ENCODE data around the gene ZDHHC9.

Gene ZDHHC9

DNA sequence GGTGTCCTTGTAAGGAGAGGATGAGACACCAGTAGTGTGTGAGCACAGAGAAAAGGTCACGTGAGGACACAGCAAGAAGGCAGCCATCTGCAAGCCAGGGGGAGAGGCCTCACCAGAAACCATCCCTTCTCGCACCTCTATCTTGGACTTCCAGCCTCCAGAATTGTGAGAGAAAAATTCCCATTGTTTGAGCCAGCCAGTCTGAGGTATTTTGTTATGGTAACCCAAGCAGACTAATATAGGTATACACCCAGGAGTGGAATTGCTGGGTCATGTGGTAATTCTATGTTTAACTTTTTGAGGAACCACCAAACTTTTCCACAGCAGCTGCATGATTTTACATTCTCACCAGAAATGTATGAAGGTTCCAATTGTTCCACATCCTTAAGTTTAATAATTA, 25.6 kb downstream of the ZDHHC9 start:
- no peak for DNase-seq

DNA sequence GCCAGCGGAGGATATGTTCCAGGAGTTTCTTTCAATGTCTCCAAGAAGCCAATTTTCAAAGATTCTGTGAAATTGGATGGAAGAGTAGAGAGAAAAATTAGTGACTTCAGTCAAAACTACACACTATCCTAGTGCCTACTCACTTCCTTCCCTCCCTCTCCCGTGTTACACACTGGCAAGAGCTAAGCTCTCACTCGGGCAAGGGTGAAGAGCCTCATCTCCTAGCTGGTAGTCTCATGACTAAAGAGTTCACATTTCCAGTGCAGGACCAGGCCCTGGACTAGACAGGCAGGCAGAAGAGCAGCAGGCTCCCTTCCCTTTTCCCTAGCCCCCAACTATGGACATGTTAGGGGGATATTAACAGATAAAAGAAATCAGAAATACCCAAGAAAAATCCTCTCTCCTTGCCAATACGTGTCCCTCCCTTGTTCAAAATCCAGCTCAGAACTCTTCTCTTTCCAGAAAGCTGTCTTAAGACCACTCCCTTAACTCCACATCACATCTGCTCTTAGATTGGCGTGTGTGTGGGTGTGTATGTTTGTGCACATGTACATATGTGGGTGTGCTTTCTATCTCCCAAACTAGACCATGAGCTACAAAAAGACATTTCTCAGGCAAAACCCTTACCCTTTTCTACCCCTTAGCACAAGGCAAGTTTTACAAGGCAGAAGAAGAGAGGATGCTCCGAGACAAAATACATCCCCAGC, 29.9 kb downstream of the ZDHHC9 start:
- no peak for DNase-seq

DNA sequence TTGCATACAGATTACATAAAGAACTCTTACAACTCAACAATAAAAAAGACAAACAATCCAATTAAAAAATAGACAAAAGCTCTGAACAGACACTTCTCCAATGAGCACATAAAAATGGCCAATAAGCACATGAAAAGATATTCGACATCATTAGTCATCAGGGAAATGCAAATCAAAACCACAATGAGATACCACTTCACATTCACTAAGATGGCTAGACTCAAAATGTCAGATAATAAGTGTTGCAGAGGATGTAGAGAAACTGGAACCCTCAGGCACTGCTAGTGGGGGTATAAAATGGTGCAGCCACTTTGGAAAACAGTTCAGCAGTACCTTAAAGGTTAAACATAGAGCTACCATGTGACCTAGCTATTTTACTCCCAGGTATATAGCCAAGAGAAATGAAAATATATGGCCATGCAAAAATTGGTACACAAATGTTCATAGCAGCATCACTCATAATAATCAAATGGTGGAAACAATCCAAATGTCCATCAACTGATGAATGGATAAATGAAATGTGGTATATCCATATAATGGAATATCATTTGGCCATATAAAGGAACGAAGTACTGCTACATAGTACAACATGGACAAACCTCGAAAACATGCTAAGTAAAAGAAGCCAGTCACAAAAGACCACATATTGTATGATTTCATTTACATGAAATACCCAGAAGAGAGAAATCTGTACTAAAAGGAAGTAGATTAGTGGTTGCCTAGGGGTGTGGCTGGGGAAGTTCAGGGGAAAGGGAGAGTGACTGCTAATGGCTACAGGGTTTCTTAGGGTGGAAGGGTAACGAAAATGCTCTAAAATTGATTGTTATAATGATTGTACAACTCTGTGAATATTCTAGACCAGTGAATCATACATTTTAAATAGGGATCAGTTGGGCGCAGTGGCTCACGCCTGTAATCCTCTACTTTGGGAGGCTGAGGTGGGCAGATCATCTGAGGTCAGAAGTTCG, 34.6 kb downstream of the ZDHHC9 start:
- DNase-seq: no peak

DNA sequence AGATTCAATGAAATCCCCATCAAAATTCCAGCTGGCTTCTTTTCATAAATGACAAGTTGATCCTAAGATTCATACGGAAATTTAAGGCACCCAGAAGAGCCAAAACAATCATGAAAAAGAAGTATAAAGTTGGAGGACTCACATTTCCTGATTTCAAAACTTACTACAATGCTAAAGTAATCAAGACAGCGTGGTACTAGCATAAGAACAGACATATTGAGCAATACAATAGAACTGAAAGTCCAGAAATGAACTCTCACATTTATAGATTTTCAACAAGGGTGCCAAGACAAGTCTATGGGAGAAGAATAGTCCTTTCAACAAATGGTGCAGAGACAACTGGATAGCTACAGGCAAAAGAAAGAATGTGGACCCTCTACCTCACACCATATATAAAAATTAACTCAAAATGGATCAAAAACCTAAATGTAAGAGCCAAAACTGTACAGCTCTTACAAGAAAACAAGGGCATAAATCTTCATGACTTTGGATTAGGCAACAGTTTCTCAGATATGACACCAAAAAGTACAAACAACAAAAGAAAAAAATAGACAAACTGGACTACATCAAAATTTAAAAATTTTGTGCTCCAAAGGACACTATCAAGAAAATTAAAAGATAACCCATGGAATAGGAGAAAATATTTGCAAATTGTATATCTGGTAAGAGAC, 35.4 kb downstream of the ZDHHC9 start:
- DNase-seq: no peak

DNA sequence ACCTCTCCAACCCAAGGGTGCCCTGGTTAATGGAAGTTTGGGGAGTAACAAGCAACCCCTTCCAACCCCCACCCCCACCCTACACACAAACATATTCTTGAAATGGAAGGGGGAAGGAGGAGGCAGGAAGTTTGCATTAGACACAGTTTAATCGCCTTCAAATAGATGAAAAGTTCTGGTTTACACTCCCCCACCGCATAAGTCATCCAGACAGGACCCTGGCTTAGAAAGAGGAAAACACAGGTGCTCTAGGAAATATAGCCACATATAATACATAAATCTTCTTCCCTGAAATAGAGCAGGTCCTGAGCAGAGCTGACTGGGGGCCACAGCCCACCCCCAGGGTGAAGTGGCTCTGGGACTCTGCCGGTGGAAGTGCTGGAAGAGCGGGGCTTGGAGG, 38.9 kb downstream of the ZDHHC9 start:
- DNase-seq: no peak

DNA sequence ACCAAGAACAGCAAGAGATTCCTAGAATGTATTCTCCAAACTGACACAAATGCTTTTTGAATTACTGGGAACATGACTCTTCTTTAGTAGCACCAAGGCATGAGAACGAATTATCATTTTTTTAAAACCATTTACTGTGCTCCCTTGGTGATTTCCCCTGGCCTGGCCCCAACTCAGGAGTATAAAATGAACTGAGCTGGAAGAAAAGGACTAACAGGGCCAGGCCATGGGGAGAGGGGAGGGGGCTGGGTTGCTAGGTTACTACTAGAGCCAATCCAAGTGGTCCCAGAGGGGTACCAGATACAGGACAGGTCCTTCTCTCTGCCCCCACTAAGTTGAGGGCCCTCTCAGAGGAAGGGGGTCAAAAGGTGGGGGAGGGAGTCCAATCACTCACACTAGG, 40.8 kb downstream of the ZDHHC9 start:
- DNase-seq: no peak

DNA sequence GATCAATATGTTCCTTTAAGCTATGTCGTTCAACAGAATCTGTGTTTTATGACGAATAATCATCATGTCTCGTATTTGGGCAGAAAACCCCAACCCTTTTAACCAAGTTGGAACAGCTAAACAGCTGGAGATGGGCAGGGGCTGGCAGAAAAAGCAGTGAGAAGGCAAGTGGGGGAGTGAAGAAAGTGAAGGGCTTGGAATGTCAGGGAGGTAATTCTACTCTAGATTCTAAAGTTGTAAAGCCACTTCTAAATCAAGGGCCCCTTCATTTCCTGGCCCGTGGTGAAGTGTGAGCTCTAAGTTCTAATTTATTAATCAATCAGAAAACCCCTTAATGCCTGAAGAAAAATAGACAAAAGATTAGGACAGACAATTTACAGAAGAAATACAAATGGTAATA, 43.5 kb downstream of the ZDHHC9 start:
- no peak for DNase-seq

DNA sequence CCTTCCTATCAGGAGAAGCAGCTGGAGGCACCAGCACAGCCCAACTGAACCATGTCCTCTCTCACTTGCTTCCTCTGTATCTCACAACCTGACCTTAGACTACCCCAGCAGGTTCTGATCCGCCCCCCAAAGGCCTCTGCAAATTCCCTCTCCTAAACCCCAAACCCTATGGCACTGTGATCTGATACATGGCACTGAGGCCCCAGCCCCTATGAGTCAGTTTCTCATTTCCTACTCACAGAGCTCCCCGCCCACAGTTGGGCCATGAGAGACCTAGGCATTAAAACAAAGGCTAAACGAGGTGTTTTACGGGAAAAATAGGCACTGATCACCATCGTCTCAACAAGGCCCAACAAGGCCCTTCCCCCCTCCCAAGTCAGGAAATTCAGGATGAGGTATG, 44.8 kb downstream of the ZDHHC9 start:
- no peak for DNase-seq

DNA sequence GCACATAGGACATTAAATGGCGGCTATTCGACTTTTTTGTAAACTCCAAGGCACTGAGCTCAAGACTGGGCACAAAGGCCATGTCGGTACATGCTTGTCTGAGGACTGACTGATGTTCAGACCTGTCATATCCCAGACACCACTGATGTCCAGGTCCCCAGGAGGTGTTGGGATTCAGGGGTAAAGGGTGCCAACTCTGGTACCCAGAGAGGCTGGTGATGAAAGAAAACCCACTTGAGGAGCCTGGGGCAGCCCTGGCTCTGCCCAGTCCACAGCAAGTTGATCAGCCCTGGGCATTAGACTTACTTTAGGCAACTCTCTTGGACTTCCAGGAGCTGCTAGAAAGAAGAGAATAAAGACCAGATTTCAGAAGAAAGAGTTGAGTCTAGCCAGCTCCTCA, 45.2 kb downstream of the ZDHHC9 start:
- DNase-seq: no peak

DNA sequence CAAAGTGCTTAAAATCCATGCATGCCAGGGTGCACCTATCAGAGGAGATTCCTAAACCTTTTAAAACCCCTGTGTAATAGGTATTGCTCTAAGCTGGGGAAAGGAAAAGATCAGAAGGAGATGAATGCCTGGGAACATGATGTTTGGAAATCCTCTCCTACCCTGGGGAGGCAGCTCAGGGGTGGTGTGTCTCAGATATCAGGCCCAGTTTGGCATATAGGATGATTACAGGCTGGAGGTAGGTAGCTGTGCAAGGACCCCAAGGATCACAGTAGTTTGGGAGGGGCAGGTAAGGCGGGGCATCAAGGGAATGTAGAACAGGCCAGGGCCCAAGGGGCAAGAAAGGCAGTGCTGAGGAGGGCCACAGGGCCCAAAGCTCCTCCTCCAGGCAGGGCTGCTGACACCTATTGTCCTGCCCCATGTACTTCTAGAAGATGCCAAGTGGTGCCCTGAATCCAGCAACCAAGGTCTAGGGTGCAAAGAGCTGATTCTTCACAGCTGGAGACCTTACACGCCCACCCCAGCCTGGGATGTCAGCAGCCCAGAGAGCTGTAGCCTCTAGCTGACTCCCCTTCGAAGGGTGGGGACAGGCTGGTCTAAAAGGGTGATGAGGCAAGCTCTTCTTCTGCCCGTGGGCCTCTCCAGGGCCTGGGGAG, 46.3 kb downstream of the ZDHHC9 start:
- no peak for DNase-seq

DNA sequence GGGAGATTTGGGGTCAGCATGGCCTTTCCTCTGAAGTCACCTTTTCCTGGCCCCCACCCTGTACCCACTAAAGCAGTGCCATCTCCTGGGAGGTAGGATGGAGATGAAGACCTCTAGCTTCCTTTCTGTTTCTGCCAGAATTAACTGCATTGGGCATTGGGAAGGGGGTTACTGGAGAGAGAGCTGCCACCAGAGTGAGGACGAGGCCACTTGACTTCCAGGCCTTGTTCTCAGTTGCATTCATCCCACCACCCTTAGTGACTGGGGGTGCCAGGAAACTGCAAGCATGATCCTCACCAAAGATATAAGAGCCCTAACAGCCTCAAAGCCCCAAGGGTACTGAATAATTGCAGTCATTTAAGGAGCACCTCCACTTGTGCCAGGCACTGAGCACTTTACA, 48.1 kb downstream of the ZDHHC9 start:
- no peak for DNase-seq

DNA sequence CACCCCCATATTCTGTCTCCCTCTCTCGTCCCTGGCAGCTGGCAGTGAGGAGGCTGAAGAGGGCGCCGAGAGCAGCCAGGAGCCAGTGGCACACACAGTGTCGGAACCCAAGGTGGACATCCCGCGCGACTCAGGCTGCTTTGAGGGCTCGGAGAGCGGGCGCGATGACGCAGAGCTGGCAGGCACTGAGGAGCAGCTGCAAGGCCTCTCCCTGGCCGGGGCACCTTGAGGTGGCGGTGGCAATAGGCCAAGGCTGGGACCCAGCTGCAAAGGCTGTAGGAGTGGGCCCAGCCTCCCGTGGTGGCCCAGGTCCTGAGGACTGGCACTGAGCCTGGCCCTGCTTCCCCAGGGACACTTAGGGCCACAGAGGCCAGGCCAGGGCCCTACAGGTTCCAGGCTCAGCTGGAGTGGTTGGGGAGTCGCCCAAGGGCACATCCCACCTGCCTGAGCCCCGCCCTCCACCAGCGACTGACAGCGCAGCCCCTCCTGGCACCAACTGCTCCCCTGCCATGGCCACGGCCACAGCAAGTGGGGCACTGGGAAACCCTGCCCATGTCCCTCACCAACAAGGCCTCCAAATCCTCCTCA, 50.0 kb downstream of the ZDHHC9 start:
- DNase-seq: no peak

DNA sequence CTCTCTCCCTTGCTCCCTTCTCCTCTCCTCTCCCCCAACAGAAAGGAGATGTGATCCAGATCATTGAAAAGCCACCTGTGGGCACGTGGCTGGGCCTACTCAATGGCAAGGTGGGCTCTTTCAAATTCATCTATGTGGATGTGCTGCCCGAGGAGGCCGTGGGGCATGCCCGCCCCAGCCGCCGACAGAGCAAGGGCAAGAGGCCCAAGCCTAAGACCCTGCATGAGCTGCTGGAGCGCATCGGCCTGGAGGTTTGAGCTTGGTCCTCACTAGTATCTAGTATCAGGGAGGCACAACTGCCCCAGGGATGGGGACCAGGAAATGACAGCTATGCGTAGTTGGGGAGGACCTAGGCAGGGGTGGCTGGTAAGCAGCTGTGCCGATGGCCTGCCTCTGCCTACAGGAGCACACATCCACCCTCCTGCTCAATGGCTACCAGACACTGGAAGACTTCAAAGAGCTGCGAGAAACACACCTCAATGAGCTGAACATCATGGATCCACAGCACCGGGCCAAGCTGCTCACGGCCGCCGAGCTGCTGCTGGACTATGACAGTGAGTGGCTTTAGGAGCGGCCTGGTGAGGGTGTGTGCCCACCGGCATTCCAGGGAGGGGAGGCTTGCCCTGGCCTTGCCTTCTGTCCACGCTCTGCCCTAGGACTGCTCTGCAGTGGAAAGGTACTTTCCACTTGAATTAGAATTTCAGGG, 50.9 kb downstream of the ZDHHC9 start:
- no peak for DNase-seq

DNA sequence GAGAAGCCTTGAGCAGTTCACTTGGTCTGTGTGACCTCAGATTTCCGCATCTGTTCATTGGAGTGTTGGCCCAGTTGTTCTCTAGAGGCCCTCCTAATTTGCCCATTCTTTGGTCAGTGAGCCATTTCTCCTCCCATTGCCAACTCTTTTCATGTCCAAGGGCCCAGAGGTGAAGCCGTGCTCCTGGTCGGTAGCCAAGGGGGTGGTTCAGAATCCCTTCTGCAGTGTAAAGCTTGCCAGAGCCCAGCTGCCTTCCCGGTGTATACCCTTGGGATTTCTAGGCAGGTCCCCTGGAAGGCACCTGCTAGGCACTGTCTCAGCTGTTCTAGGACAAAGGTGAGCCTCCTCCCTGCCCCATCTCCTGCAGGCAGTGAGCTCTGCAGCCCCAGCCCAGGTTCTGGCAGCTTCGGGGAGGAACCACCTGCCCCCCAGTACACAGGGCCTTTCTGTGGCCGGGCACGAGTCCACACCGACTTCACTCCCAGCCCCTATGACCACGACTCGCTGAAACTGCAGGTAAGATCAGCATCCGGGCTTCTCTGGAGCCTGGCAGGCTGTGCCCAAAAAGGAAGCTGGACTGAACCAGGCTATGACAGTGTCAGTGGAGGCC, 51.6 kb downstream of the ZDHHC9 start:
- no peak for DNase-seq

DNA sequence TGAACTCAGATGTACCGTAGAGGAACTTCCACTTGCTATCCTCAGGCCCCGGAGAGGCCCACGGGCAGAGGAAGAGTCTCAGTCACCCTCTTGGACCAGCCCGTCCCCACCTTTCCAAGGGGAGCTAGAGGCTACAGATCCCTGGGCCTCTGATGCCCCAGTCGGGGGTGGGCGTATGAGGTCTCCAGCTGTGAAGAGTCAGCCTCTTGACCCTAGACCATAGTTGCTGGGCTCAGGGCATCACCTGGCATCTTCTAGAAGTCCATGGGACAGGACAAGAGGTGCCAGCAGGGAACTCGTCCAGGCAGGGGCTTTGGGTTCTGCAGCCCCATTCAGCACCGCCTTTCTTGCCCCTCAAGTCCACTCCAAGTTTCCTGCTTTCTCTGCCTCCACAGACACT, 52.4 kb downstream of the ZDHHC9 start:
- no peak for DNase-seq

DNA sequence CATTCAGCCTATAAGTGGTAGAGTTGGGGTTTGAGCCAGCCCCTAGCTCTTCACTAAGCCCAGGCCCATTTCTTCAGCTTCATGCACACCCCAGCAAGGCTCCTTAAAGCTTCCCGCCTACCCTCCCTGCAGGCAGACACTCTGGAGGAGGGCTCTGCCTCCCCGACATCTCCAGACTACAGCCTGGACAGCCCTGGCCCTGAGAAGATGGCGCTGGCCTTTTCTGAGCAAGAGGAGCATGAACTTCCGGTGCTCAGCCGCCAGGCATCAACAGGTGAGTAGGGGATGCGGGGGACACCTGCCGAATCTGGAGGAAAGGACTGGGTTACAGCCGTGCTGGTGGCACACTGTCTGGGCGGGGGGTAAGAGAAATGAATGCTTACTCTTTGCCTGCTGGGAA, 52.9 kb downstream of the ZDHHC9 start:
- DNase-seq: no peak

DNA sequence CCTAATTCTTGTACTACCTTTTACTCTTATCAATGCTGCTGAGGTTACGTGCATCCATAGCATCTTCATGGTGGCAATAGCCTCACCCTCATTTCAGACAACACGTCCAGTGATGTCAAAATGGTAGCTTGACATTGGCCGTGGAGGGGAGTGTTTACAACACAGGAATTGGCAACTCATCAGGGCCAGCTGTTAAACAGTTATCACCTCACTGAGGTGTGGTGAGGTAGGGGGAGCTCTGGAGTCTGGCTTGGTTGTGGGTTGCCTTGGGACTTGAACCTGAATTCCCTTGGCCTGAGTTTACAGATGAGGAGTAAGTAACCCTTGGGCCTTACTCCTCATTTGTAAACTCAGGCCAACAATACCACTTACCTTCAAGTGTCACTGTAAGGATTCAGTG, 53.5 kb downstream of the ZDHHC9 start:
- DNase-seq: no peak

DNA sequence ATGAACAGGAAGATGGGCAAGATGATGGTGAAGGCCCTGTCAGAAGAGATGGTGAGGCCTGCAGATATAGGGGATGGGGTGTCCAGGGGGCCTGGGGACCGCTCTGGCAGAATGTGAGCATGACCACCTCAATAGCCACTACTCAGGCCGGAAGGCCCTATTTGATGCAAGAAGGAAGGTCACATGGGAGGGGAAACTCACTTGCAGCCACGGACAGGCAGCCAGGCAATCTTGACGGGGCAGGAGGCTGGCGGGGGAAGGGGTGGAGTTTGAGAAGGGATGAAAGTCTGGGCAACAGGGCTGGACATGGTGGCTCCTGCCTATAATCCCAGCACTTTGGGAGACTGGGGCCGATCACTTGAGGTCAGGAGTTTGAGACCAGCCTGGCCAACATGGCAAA, 55.2 kb downstream of the ZDHHC9 start:
- DNase-seq: no peak

DNA sequence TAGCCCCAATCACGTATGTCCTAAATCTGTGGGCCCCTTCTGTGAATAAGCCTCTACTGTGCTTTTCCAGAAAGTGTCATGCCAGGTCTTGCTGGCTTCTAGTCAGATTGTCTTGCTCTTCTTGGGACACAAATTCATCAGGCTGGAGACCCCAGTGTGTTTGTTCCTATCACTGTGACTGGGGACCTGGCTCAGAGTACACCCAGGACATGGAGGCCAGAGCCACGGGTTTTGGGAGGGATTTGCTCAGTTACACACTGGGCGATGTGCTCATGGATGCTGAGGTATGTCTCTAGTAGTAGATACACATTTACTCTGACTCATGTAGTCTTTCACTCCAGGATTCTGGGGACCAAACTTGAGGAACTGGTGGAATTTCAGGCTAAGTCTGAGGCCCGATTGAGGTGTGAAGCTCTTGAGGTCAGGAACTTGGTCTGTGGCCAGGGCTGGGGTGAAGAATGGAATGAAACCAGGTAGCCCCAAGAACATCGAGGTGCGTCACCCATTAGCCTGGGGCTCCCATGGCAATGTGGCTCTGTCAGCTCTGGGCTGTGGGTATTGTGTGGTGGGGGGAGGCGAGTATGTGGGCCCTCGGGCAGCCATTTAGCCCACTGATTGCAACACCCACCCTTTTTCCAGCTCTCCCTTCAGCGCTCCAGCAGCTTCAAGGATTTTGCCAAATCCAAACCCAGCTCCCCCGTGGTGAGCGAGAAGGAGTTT, 56.2 kb downstream of the ZDHHC9 start:
- DNase-seq: no peak

DNA sequence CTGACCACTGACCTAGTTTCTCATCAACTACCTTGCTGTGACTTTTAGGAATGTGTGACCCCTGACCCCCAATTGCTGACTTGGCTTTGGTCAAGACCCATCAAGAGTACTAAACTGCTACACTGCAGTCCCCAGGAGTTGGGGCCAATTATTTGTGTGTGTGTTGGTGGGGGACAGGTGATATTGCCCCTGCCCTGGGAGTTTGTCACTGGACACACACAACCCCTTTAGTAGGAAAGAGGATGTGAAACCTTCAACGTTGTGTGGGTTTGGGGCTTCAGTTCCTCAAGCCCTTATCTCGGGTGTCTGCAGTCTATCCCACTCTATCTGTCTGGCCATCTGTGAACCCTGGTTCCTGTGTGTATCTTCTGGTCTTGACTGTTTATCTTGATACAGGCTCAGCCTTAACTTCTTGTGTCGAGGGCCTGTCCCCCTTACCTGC, 57.5 kb downstream of the ZDHHC9 start:
- DNase-seq: peak; percentile 76
